HCT116 (cell line): ENCODE data around the gene MGAT4C. TPM values are rescaled to one million over a fixed set of nuclear protein-coding genes. Genes with fewer than 3 reads are reported as not detected.

Experiments used
- ATAC-seq: fragments of 200-7000 bp; cut with Tn5 transposase; 2 replicates; pipeline ENCODE4 v1.9.1; 2020; ENCODE audit warnings: mild to moderate bottlenecking, moderate library complexity
- BruUV-seq: library from RNA; stranded (reverse); fragments of 400-500 nt; replicated peaks from 2 replicates; lab custom pipeline; 2021; lab: Mats Ljungman, UMichigan
- CTCF ChIA-PET: fragments of 300-600 bp; sonication (Branson Sonifier 250); formaldehyde crosslinking; loops from one replicate; lab custom pipeline; 2021; ENCODE audit warnings: antibody characterized with exemption; lab: Charles Lee
- POLR2A ChIA-PET: fragments of 300-600, 350-600 bp; sonication (Branson Sonifier 250); formaldehyde crosslinking; loops from one replicate; lab custom pipeline; 2021; ENCODE audit warnings: antibody characterized with exemption; lab: Charles Lee
- RAD21 ChIA-PET, 2 experiments: fragments of 300-600 bp; sonication (Branson Sonifier 250); formaldehyde crosslinking; loops; one replicate each; lab custom pipeline; 2023; ENCODE audit warnings: low total read pairs in 2 of 2; ENCODE audit not compliant: uncharacterized antibody in 2 of 2, unreplicated experiment in 2 of 2, low non-redundant PET in 1 of 2; lab: Charles Lee
- DNase-seq: peaks from one replicate; pipeline ENCODE4 v3.0.0-alpha.2; 2010; ENCODE audit warnings: low read depth, low spot score
- H2AFZ ChIP-seq: fragments of 200-600 bp; shearing (Covaris generic), sonication (generic); 2 replicates; pipeline ENCODE4 v1.6.1; 2017; ENCODE audit warnings: low read depth, mixed run types, mixed read lengths, antibody characterized with exemption, low read length; ENCODE audit not compliant: poor library complexity, severe bottlenecking
- H3K27ac ChIP-seq: 2 replicates; pipeline ENCODE4 v1.5.1; 2012; ENCODE audit warnings: low read depth, low read length
- H3K27me3 ChIP-seq: fragments of 200-600 bp; sonication (generic); 2 replicates; pipeline ENCODE4 v1.6.1; 2016; ENCODE audit warnings: mixed run types, low read length, mixed read lengths; ENCODE audit not compliant: insufficient read depth
- H3K36me3 ChIP-seq, 2 experiments: fragments of 200-500 bp in 1 of 2; fragments of 200-600 bp in 1 of 2; sonication (Bioruptor generic) in 1 of 2; sonication (generic) in 1 of 2; 2 replicates each; pipeline versions ENCODE4 v1.5.1 to v1.6.1; 2014 to 2016; ENCODE audit warnings: low read length in 2 of 2, inconsistent platforms in 1 of 2, mixed read lengths in 1 of 2, mixed run types in 1 of 2; ENCODE audit not compliant: insufficient read depth in 2 of 2, control insufficient read depth in 1 of 2
- H3K4me1 ChIP-seq, 2 experiments: fragments of 200-600 bp in 1 of 2; sonication (generic) in 1 of 2; 2 replicates each; pipeline versions ENCODE4 v1.5.1 to v1.6.1; 2012 to 2017; ENCODE audit warnings: low read length in 2 of 2, inconsistent platforms in 1 of 2, mild to moderate bottlenecking in 1 of 2, mixed read lengths in 1 of 2, mixed run types in 1 of 2, moderate library complexity in 1 of 2; ENCODE audit not compliant: insufficient read depth in 2 of 2, control insufficient read depth in 1 of 2
- H3K4me2 ChIP-seq: fragments of 200-600 bp; sonication (generic); 2 replicates; pipeline ENCODE4 v1.6.1; 2017; ENCODE audit warnings: mixed run types, low read length, mixed read lengths
- H3K4me3 ChIP-seq, 2 experiments: fragments of 200-600 bp in 1 of 2; sonication (generic) in 1 of 2; replicated peaks in 1 of 2; 2 replicates each; pipeline ENCODE4 v1.5.1; 2011 to 2016; ENCODE audit warnings: low read length in 2 of 2, control low read depth in 1 of 2, low read depth in 1 of 2, mild to moderate bottlenecking in 1 of 2, mixed read lengths in 1 of 2, mixed run types in 1 of 2
- H3K79me2 ChIP-seq: fragments of 200-600 bp; sonication (generic); 2 replicates; pipeline ENCODE4 v1.6.1; 2017; ENCODE audit warnings: mild to moderate bottlenecking, mixed run types, low read length, moderate library complexity, mixed read lengths; ENCODE audit not compliant: insufficient read depth
- H3K9ac ChIP-seq: fragments of 200-600 bp; sonication (generic); 2 replicates; pipeline ENCODE4 v1.6.1; 2016; ENCODE audit warnings: low read length, mixed read lengths
- H3K9me2 ChIP-seq: fragments of 200-600 bp; sonication (generic), shearing (Covaris generic); 2 replicates; pipeline ENCODE4 v1.6.1; 2017; ENCODE audit warnings: mixed run types, mild to moderate bottlenecking, moderate library complexity; ENCODE audit not compliant: insufficient read depth
- H3K9me3 ChIP-seq, 2 experiments: fragments of 200-500 bp in 1 of 2; fragments of 200-600 bp in 1 of 2; sonication (Bioruptor generic) in 1 of 2; sonication (generic) in 1 of 2; 2 replicates each; pipeline ENCODE4 v1.6.1; 2014 to 2017; ENCODE audit warnings: low read length in 2 of 2, mixed read lengths in 2 of 2, inconsistent platforms in 1 of 2, low read depth in 1 of 2, mild to moderate bottlenecking in 1 of 2, mixed run types in 1 of 2, moderate library complexity in 1 of 2; ENCODE audit not compliant: control insufficient read depth in 1 of 2, insufficient read depth in 1 of 2
- H4K20me1 ChIP-seq: fragments of 200-600 bp; sonication (generic), shearing (Covaris generic); 2 replicates; pipeline ENCODE4 v1.6.1; 2017; ENCODE audit warnings: mixed run types, mild to moderate bottlenecking, moderate library complexity; ENCODE audit not compliant: insufficient read depth
- CBX3 ChIP-seq: IDR thresholded peaks from 2 replicates; pipeline ENCODE4 v1.6.1; 2012; ENCODE audit warnings: low read depth
- EGR1 ChIP-seq: IDR thresholded peaks from 2 replicates; pipeline ENCODE4 v1.6.1; 2012; ENCODE audit warnings: low read depth
- ELF1 ChIP-seq: IDR thresholded peaks from 2 replicates; pipeline ENCODE4 v1.6.1; 2012; ENCODE audit warnings: low read depth, borderline replicate concordance
- FOSL1 ChIP-seq: IDR thresholded peaks from 2 replicates; pipeline ENCODE4 v1.6.1; 2012; ENCODE audit warnings: low read depth
- JUND ChIP-seq: IDR thresholded peaks from 2 replicates; pipeline ENCODE4 v1.6.1; 2012
- POLR2A ChIP-seq: IDR thresholded peaks from 2 replicates; pipeline ENCODE4 v1.7.0; 2011; ENCODE audit warnings: borderline replicate concordance; ENCODE audit not compliant: insufficient read depth, insufficient read length; ENCODE audit errors: extremely low read depth
- POLR2AphosphoS5 ChIP-seq: IDR thresholded peaks from 2 replicates; pipeline ENCODE4 v1.6.1; 2011; ENCODE audit warnings: mild to moderate bottlenecking, low read depth, low read length, moderate library complexity
- RAD21 ChIP-seq: IDR thresholded peaks from 2 replicates; pipeline ENCODE4 v1.6.1; 2012; ENCODE audit warnings: low read depth, mild to moderate bottlenecking
- SIN3A ChIP-seq: IDR thresholded peaks from 2 replicates; pipeline ENCODE4 v1.6.1; 2012; ENCODE audit warnings: low read depth
- SRF ChIP-seq: IDR thresholded peaks from 2 replicates; pipeline ENCODE4 v1.6.1; 2012; ENCODE audit warnings: low read depth
- YY1 ChIP-seq: IDR thresholded peaks from 2 replicates; pipeline ENCODE4 v1.6.1; 2011; ENCODE audit warnings: low read length, low read depth, moderate library complexity, mild to moderate bottlenecking; ENCODE audit not compliant: insufficient replicate concordance; ENCODE audit errors: extremely low read depth
- ZNF274 ChIP-seq: fragments of 200-500 bp; sonication (Bioruptor generic); IDR thresholded peaks from 2 replicates; pipeline ENCODE4 v1.6.1; 2014; ENCODE audit warnings: mild to moderate bottlenecking, low read depth, low read length, inconsistent platforms
- intact Hi-C: fragments of 100-400 bp; cut with micrococcal nuclease; formaldehyde crosslinking; loops from 2 replicates; pipeline ENCODE4 v1.10.0; 2022
- total RNA-seq: library from RNA; stranded (reverse); gene quantifications from one replicate; pipeline ENCODE4 v1.2.1, GENCODE V29; 2021; ENCODE audit not compliant: unreplicated experiment
- TF ChIP-seq, protein P1 (sequence below): IDR thresholded peaks from 2 replicates; pipeline ENCODE4 v1.6.1; 2011; ENCODE audit warnings: mild to moderate bottlenecking, low read length, moderate library complexity; ENCODE audit not compliant: insufficient replicate concordance; ENCODE audit errors: extremely low read depth
- TF ChIP-seq, protein P2 (sequence below), 3 experiments: fragments of 200-600 bp in 1 of 3; sonication (generic) in 1 of 3; IDR thresholded peaks in 2 of 3; conservative IDR thresholded peaks in 1 of 3; 2 replicates each; pipeline ENCODE4 v1.5.1; 2012 to 2017; ENCODE audit warnings: low read depth in 2 of 3, low read length in 2 of 3, antibody characterized with exemption in 1 of 3, borderline replicate concordance in 1 of 3, control low read depth in 1 of 3, mild to moderate bottlenecking in 1 of 3, mixed read lengths in 1 of 3, mixed run types in 1 of 3, moderate library complexity in 1 of 3; ENCODE audit not compliant: insufficient read depth in 1 of 3

MGAT4C gene
- total RNA-seq, 1 experiment from 2014 or later: not detected

DNA sequence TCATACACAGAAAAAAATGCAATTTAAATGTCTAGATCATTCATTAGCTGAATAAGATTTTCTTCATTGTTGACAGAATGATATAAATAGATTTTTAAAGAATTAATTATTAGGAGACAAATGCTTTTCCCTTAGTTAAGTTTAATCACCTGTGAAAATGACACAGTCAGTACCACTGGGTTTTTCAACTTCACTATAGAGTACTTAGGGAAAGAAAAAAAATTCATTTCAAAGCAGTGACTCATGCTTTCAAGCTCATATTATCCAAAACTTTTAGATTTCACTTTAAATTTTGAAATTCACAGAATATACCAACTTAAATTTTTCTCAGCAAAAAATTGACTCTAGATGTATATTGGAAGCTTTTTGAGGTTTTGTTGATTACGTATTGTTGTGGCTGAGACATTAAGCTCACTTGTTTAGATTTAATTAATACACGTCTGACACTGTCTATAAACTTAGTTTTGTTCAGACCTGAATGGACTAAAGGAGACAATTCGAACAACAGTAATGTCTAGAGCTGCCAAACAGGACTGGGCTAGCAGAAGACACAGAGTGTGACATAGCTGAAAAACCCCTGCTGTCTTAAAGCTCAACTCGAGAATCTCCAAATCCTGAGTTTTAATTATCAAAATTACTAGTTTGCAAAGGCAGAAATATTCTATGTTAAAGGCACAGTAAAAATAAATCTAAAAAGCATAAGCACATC lies 1.6 kb downstream of the MGAT4C start:
- Histone ChIP-seq H3K9me2 (no peaks in the 10 kb centered on the region), H3K4me3 (no peak overlapping the region), H3K79me2 (no peaks in the 10 kb centered on the region), H3K9me3 (no peaks in the 10 kb centered on the region), H3K36me3 (no peaks in the 10 kb centered on the region), H3K27ac (no peak overlapping the region), H3K4me1 (peaks cover 2 to 8% of the 10 kb centered on the region in 2 experiments; a peak in 2 of 4 replicates), H4K20me1 (no peaks in the 10 kb centered on the region), H2AFZ (no peak overlapping the region), H3K27me3 (no peaks in the 10 kb centered on the region), H3K4me2 (no peak overlapping the region), H3K9ac (no peak overlapping the region)
- no peak for TF ChIP-seq EGR1
- no peak for TF ChIP-seq RAD21
- no peak for TF ChIP-seq SRF
- TF ChIP-seq FOSL1: no peak
- TF ChIP-seq, protein P1, sequence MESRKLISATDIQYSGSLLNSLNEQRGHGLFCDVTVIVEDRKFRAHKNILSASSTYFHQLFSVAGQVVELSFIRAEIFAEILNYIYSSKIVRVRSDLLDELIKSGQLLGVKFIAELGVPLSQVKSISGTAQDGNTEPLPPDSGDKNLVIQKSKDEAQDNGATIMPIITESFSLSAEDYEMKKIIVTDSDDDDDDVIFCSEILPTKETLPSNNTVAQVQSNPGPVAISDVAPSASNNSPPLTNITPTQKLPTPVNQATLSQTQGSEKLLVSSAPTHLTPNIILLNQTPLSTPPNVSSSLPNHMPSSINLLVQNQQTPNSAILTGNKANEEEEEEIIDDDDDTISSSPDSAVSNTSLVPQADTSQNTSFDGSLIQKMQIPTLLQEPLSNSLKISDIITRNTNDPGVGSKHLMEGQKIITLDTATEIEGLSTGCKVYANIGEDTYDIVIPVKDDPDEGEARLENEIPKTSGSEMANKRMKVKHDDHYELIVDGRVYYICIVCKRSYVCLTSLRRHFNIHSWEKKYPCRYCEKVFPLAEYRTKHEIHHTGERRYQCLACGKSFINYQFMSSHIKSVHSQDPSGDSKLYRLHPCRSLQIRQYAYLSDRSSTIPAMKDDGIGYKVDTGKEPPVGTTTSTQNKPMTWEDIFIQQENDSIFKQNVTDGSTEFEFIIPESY: no peak
- no peak for TF ChIP-seq YY1
- TF ChIP-seq, protein P2, sequence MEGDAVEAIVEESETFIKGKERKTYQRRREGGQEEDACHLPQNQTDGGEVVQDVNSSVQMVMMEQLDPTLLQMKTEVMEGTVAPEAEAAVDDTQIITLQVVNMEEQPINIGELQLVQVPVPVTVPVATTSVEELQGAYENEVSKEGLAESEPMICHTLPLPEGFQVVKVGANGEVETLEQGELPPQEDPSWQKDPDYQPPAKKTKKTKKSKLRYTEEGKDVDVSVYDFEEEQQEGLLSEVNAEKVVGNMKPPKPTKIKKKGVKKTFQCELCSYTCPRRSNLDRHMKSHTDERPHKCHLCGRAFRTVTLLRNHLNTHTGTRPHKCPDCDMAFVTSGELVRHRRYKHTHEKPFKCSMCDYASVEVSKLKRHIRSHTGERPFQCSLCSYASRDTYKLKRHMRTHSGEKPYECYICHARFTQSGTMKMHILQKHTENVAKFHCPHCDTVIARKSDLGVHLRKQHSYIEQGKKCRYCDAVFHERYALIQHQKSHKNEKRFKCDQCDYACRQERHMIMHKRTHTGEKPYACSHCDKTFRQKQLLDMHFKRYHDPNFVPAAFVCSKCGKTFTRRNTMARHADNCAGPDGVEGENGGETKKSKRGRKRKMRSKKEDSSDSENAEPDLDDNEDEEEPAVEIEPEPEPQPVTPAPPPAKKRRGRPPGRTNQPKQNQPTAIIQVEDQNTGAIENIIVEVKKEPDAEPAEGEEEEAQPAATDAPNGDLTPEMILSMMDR (IDR thresholded peaks at IDR 0.05 in 2 of 3, conservative IDR thresholded peaks at IDR 0.05 in 1 of 3; ENCODE audit: borderline replicate concordance in 1 of 3, insufficient read depth in 1 of 3, low read depth in 2 of 3, low read length in 2 of 3): no peak
- TF ChIP-seq ZNF274: no peak
- no peak for TF ChIP-seq SIN3A
- no peak for TF ChIP-seq POLR2AphosphoS5
- TF ChIP-seq POLR2A: no peak
- TF ChIP-seq ELF1: no peak
- no peak for TF ChIP-seq CBX3
- TF ChIP-seq JUND: no peak
- ATAC-seq (no peak), DNase-seq (no peak)
- intact Hi-C loops: no loop called here
- POLR2A ChIA-PET: no interaction called here
- BruUV-seq: no TSS peak
- CTCF ChIA-PET: no interaction called here
- RAD21 ChIA-PET: no interaction called here
